ENCODE data around the gene TSFM. TPM values are rescaled to one million over a fixed set of nuclear protein-coding genes. Genes with fewer than 3 reads are reported as not detected.

The TSFM gene
- total and polyA plus RNA-seq, 2 of the 13 experiments (the other 11 are each of a cell fraction or from before 2014, with no cell fraction given), result 29.8 to 68.3 TPM

DNA sequence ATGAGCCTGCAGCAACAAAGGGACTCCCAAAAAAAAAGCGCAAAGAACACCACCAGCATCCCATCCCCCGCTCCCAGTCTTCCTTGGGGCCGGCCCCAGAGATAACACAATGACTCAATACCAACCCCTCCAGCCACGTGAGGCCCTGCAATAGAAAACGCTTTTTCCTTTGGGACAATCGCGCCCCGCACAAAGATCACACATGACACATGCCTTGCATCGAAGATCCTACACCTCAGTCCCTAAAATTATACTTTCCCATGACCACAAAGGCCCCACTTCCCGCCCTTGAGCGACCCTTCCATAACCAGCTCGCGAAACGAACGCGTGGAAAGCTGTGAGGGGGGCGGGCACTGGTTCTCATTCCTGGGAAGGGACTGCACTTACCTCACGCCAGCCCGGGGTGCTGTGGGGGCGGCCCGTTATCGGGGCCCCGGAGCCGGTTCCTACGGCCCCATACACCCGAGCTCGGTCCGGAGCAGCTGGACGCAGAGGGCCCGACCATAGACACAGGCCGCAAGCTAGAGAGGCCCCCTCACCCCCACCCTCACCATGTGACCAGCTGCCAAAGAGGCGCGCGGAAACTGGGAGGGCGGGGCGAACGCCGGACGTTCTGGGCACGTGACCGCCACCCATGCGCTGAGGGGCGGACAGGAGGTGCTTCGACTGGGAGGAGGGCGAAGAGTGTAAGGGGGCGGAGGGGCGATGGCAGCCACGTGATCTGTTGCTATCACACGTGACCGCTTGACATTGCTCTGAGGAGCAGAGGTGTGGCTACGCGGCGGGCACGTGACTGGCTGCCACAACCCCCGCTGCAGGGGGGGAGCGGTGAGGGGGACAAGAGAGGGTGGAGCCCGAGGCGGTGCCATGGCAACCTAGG, 30.6 kb upstream of the TSFM start, which contains the start of gene CDK4 (continued):
- TF ChIP-seq, protein P1, sequence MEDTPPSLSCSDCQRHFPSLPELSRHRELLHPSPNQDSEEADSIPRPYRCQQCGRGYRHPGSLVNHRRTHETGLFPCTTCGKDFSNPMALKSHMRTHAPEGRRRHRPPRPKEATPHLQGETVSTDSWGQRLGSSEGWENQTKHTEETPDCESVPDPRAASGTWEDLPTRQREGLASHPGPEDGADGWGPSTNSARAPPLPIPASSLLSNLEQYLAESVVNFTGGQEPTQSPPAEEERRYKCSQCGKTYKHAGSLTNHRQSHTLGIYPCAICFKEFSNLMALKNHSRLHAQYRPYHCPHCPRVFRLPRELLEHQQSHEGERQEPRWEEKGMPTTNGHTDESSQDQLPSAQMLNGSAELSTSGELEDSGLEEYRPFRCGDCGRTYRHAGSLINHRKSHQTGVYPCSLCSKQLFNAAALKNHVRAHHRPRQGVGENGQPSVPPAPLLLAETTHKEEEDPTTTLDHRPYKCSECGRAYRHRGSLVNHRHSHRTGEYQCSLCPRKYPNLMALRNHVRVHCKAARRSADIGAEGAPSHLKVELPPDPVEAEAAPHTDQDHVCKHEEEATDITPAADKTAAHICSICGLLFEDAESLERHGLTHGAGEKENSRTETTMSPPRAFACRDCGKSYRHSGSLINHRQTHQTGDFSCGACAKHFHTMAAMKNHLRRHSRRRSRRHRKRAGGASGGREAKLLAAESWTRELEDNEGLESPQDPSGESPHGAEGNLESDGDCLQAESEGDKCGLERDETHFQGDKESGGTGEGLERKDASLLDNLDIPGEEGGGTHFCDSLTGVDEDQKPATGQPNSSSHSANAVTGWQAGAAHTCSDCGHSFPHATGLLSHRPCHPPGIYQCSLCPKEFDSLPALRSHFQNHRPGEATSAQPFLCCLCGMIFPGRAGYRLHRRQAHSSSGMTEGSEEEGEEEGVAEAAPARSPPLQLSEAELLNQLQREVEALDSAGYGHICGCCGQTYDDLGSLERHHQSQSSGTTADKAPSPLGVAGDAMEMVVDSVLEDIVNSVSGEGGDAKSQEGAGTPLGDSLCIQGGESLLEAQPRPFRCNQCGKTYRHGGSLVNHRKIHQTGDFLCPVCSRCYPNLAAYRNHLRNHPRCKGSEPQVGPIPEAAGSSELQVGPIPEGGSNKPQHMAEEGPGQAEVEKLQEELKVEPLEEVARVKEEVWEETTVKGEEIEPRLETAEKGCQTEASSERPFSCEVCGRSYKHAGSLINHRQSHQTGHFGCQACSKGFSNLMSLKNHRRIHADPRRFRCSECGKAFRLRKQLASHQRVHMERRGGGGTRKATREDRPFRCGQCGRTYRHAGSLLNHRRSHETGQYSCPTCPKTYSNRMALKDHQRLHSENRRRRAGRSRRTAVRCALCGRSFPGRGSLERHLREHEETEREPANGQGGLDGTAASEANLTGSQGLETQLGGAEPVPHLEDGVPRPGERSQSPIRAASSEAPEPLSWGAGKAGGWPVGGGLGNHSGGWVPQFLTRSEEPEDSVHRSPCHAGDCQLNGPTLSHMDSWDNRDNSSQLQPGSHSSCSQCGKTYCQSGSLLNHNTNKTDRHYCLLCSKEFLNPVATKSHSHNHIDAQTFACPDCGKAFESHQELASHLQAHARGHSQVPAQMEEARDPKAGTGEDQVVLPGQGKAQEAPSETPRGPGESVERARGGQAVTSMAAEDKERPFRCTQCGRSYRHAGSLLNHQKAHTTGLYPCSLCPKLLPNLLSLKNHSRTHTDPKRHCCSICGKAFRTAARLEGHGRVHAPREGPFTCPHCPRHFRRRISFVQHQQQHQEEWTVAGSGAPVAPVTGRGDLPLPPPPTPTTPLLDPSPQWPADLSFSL (CRISPR knock-in tag; IDR thresholded peaks at IDR 0.05), result no peak
- no peak for TF ChIP-seq SUZ12 (IDR thresholded peaks at IDR 0.05; ENCODE audit: low read depth, low read length)
- TF ChIP-seq, protein P2, sequence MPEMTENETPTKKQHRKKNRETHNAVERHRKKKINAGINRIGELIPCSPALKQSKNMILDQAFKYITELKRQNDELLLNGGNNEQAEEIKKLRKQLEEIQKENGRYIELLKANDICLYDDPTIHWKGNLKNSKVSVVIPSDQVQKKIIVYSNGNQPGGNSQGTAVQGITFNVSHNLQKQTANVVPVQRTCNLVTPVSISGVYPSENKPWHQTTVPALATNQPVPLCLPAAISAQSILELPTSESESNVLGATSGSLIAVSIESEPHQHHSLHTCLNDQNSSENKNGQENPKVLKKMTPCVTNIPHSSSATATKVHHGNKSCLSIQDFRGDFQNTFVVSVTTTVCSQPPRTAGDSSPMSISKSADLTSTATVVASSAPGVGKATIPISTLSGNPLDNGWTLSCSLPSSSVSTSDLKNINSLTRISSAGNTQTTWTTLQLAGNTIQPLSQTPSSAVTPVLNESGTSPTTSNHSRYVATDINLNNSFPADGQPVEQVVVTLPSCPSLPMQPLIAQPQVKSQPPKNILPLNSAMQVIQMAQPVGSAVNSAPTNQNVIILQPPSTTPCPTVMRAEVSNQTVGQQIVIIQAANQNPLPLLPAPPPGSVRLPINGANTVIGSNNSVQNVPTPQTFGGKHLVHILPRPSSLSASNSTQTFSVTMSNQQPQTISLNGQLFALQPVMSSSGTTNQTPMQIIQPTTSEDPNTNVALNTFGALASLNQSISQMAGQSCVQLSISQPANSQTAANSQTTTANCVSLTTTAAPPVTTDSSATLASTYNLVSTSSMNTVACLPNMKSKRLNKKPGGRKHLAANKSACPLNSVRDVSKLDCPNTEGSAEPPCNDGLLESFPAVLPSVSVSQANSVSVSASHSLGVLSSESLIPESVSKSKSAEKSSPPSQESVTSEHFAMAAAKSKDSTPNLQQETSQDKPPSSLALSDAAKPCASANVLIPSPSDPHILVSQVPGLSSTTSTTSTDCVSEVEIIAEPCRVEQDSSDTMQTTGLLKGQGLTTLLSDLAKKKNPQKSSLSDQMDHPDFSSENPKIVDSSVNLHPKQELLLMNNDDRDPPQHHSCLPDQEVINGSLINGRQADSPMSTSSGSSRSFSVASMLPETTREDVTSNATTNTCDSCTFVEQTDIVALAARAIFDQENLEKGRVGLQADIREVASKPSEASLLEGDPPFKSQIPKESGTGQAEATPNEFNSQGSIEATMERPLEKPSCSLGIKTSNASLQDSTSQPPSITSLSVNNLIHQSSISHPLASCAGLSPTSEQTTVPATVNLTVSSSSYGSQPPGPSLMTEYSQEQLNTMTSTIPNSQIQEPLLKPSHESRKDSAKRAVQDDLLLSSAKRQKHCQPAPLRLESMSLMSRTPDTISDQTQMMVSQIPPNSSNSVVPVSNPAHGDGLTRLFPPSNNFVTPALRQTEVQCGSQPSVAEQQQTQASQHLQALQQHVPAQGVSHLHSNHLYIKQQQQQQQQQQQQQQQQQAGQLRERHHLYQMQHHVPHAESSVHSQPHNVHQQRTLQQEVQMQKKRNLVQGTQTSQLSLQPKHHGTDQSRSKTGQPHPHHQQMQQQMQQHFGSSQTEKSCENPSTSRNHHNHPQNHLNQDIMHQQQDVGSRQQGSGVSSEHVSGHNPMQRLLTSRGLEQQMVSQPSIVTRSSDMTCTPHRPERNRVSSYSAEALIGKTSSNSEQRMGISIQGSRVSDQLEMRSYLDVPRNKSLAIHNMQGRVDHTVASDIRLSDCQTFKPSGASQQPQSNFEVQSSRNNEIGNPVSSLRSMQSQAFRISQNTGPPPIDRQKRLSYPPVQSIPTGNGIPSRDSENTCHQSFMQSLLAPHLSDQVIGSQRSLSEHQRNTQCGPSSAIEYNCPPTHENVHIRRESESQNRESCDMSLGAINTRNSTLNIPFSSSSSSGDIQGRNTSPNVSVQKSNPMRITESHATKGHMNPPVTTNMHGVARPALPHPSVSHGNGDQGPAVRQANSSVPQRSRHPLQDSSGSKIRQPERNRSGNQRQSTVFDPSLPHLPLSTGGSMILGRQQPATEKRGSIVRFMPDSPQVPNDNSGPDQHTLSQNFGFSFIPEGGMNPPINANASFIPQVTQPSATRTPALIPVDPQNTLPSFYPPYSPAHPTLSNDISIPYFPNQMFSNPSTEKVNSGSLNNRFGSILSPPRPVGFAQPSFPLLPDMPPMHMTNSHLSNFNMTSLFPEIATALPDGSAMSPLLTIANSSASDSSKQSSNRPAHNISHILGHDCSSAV (CRISPR knock-in tag; IDR thresholded peaks at IDR 0.05; ENCODE audit: borderline replicate concordance), result peak; percentile 81; the same call in 1 of the 2 replicates
- 0 out of 2 replicates have a peak, but pooled peaks have one; percentile 49 for TF ChIP-seq ZNF205 (CRISPR knock-in tag; IDR thresholded peaks at IDR 0.05)
- TF ChIP-seq, protein P3, sequence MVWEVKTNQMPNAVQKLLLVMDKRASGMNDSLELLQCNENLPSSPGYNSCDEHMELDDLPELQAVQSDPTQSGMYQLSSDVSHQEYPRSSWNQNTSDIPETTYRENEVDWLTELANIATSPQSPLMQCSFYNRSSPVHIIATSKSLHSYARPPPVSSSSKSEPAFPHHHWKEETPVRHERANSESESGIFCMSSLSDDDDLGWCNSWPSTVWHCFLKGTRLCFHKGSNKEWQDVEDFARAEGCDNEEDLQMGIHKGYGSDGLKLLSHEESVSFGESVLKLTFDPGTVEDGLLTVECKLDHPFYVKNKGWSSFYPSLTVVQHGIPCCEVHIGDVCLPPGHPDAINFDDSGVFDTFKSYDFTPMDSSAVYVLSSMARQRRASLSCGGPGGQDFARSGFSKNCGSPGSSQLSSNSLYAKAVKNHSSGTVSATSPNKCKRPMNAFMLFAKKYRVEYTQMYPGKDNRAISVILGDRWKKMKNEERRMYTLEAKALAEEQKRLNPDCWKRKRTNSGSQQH (CRISPR knock-in tag; IDR thresholded peaks at IDR 0.05; ENCODE audit: low read depth), result peak; percentile 83
- TF ChIP-seq KLF11 (CRISPR knock-in tag; IDR thresholded peaks at IDR 0.05), result peak; percentile 95
- no peak for TF ChIP-seq ZNF83 (CRISPR knock-in tag; IDR thresholded peaks at IDR 0.05; ENCODE audit: borderline replicate concordance)
- no peak for TF ChIP-seq SOX6 (IDR thresholded peaks at IDR 0.05)
- TF ChIP-seq SOX6 (CRISPR knock-in tag; IDR thresholded peaks at IDR 0.05), result peak; percentile 84
- TF ChIP-seq PLRG1 (conservative IDR thresholded peaks at IDR 0.05), result no peak
